Stomach (tissue), 9 donors: ENCODE data around the gene KLK7. TPM values are rescaled to one million over a fixed set of nuclear protein-coding genes. Genes with fewer than 3 reads are reported as not detected.

Source experiments
- DNase-seq, 2 donors: peaks; one replicate each; pipeline versions ENCODE4 v3.0.0 to v3.0.0-alpha.2; 2013 to 2019
- H3K27ac ChIP-seq, 5 donors: fragments of 200-600 bp in 4 of 5; sonication (generic) in 4 of 5; one replicate each; pipeline ENCODE4 v1.5.1; 2013 to 2019; ENCODE audit warnings: mild to moderate bottlenecking in 1 of 5, moderate library complexity in 1 of 5
- H3K27me3 ChIP-seq, 3 donors: fragments of 200-600 bp; sonication (generic); one replicate each; pipeline ENCODE4 v1.5.1; 2017 to 2019; ENCODE audit warnings: mixed run types in 1 of 3
- H3K36me3 ChIP-seq, 4 donors: fragments of 200-600 bp; sonication (generic); 1 replicate in 3 of 4; 2 replicates in 1 of 4; pipeline ENCODE4 v1.5.1; 2016 to 2019
- H3K4me1 ChIP-seq, 4 donors: fragments of 200-600 bp; sonication (generic); one replicate each; pipeline ENCODE4 v1.5.1; 2016 to 2019
- H3K4me3 ChIP-seq, 4 donors: fragments of 200-600 bp; sonication (generic) in 3 of 4; one replicate each; pipeline ENCODE4 v1.5.1; 2016 to 2019; ENCODE audit warnings: mild to moderate bottlenecking in 1 of 4
- H3K9me3 ChIP-seq, 4 donors: fragments of 200-600 bp; sonication (generic); one replicate each; pipeline ENCODE4 v1.5.1; 2016 to 2019
- CTCF ChIP-seq, 7 experiments: fragments of 450-650 bp in 4 of 7; fragments of 200-600 bp in 3 of 7; sonication (generic) in 3 of 7; IDR thresholded peaks; one replicate each; pipeline ENCODE4 v1.5.1; 2016 to 2019; ENCODE audit warnings: antibody characterized with exemption in 7 of 7, control low read depth in 2 of 7, mild to moderate bottlenecking in 1 of 7
- EP300 ChIP-seq: sonication (generic); formaldehyde crosslinking; IDR thresholded peaks from one replicate; pipeline ENCODE4 v1.6.1; 2017; ENCODE audit warnings: antibody characterized with exemption
- POLR2A ChIP-seq, 4 donors: fragments of 450-650 bp; IDR thresholded peaks; one replicate each; pipeline ENCODE4 v1.6.1; 2016; ENCODE audit warnings: antibody characterized with exemption in 4 of 4, control low read depth in 2 of 4, mild to moderate bottlenecking in 1 of 4, moderate library complexity in 1 of 4
- POLR2AphosphoS5 ChIP-seq, 3 donors: sonication (generic); formaldehyde crosslinking; IDR thresholded peaks; one replicate each; pipeline ENCODE4 v1.6.1; 2016; ENCODE audit warnings: antibody characterized with exemption in 3 of 3
- WGBS, 5 donors: extraction: QIAGEN DNeasy Blood & Tissue Kit in 3 of 5; methylation state at CpG; one replicate each; pipeline versions ENCODE4 v1.1.5 to v1.1.7; 2013 to 2018; 5-methylcytosine and 5-hydroxymethylcytosine counted together
- intact Hi-C: fragments of 100-400 bp; cut with DNase I; formaldehyde crosslinking; loops from one replicate; pipeline ENCODE4 v1.15.1; 2023; ENCODE audit warnings: low total_unique reads
- polyA plus RNA-seq, 3 donors: library from polyadenylated mRNA; stranded (reverse); fragments of 200-250 nt; gene quantifications; one replicate each; pipeline ENCODE4 v1.2.3, GENCODE V29; 2013
- total RNA-seq, 5 donors: library from RNA; depleted of rRNA; stranded (reverse); fragments of >200 nt; gene quantifications; one replicate each; pipeline versions ENCODE4 v1.1.0 to v1.2.3, GENCODE V29; 2014 to 2016
- donor health status: healthy with polysubstance abuse.
- donor health status: Bipolar disorder and iron deficiency.
- donor health status: healthy.

The KLK7 gene
- total and polyA plus RNA-seq, 8 donors, result 7.8 TPM; not detected in 7

- Histone ChIP-seq H3K27me3 (peaks cover 0 to 72% (median 0%) of the 10 kb centered on the region in 3 donors), H3K27ac (peak overlapping the region; percentile 85 to 97 (median 92)), H3K4me1 (peaks cover 3 to 30% (median 8%) of the 10 kb centered on the region in 4 donors), H3K36me3 (no peaks in the 10 kb centered on the region), H3K9me3 (no peaks in the 10 kb centered on the region), H3K4me3 (peak overlapping the region; percentile 34 to 47 (median 42))
- intact Hi-C loops, result no loop called here
- DNase-seq, result peak; percentile 55 to 75
- TF ChIP-seq POLR2A (IDR thresholded peaks at IDR 0.05), result no peak
- TF ChIP-seq CTCF (IDR thresholded peaks at IDR 0.05), result no peak
- no peak for TF ChIP-seq POLR2AphosphoS5 (IDR thresholded peaks at IDR 0.05)
- no peak for TF ChIP-seq EP300
- 17 to 38% (median 28%) methylated on average over 18 of the region's 18 CpGs for WGBS, 5 donors
These were observed 42.3 kb upstream of the KLK7 start for GRCh38 chr19:51025809-51026553.

DNA sequence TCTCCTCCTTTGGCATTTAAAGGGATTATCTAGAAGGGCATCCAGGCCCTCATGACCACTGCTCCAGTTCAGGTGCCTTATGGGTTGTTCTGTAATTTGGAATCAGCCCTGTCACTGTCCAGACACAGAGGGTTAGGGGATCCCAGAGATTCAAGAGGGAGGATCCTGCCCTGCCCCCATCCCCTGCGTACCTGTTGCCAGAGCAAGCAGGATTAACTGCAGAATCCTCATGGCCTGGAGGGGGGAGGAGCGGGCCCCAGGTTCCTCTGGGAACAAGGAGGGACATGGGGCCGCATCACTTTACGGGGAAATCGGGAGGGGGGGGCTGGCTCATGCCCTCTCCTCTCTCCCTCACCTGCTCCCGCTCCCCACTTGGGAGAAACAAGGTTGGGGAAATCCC lies 41.7 kb upstream of the KLK7 start:
- TF ChIP-seq CTCF (IDR thresholded peaks at IDR 0.05) (no peak), EP300 (no peak), POLR2A (IDR thresholded peaks at IDR 0.05) (no peak), POLR2AphosphoS5 (IDR thresholded peaks at IDR 0.05) (no peak)

GRCh38 chr19:51024924-51025323 lies 41.2 kb upstream of the KLK7 start:
- Histone ChIP-seq H3K27ac (peak overlapping the region in 4 of 5 donors; percentile 85 to 94 (median 92)), H3K4me3 (peak overlapping the region in 3 of 4 donors; percentile 34 to 47 (median 37)), H3K36me3 (no peaks in the 10 kb centered on the region), H3K4me1 (peaks cover 6 to 40% (median 18%) of the 10 kb centered on the region in 4 donors), H3K9me3 (no peaks in the 10 kb centered on the region), H3K27me3 (peaks cover 0 to 74% (median 2%) of the 10 kb centered on the region in 3 donors)
- DNase-seq, result no peak
- TF ChIP-seq POLR2AphosphoS5 (IDR thresholded peaks at IDR 0.05) (no peak), POLR2A (IDR thresholded peaks at IDR 0.05) (no peak), EP300 (no peak), CTCF (IDR thresholded peaks at IDR 0.05) (no peak)
- intact Hi-C loops, result no loop called here
- 23 to 56% (median 37%) methylated on average over 5 of the region's 5 CpGs for WGBS, 5 donors

More for the DNA sequence above, 41.7 kb upstream of the KLK7 start:
- Histone ChIP-seq H3K27ac (peak overlapping the region; percentile 85 to 97 (median 92)), H3K4me3 (peak overlapping the region; percentile 34 to 47 (median 42)), H3K27me3 (peaks cover 0 to 70% (median 0%) of the 10 kb centered on the region in 3 donors), H3K36me3 (no peaks in the 10 kb centered on the region), H3K9me3 (no peaks in the 10 kb centered on the region), H3K4me1 (peaks cover 3 to 36% (median 13%) of the 10 kb centered on the region in 4 donors)
- DNase-seq, result no peak
- intact Hi-C loops, result no loop called here
- WGBS, 5 donors, result 25 to 67% (median 51%) methylated on average over 6 of the region's 6 CpGs

- H3K27me3 ChIP-seq, result peaks cover 0 to 74% (median 12%) of the 10 kb centered on the region in 3 donors
- no peak overlapping the region for H3K27ac ChIP-seq
- no peaks in the 10 kb centered on the region for H3K9me3 ChIP-seq
- no peaks in the 10 kb centered on the region for H3K36me3 ChIP-seq
- no peak for DNase-seq
- WGBS, 5 donors, result 70 to 83% (median 76%) methylated on average over 10 to 11 of the region's 11 CpGs
- peaks cover 16 to 50% (median 27%) of the 10 kb centered on the region in 4 donors for H3K4me1 ChIP-seq
- intact Hi-C loops, result no loop called here
- TF ChIP-seq POLR2AphosphoS5 (IDR thresholded peaks at IDR 0.05) (no peak), POLR2A (IDR thresholded peaks at IDR 0.05) (no peak)
- H3K4me3 ChIP-seq, result no peak overlapping the region
These were observed 40.2 kb upstream of the KLK7 start for GRCh38 chr19:51023946-51024345.
